BE2C (cell line): ENCODE results near the gene RAMP2.
"Not testable (repeated sequence)": the region's sequence is repeated elsewhere in the genome, so short reads cannot be mapped to it uniquely, and the experiment has no call there.

ENCODE experiments used
- DNase-seq: peaks from one replicate; pipeline ENCODE4 v3.0.0-alpha.2; 2020
- H3K27me3 ChIP-seq: fragments of 250-450 bp; sonication (Bioruptor Pico); 2 replicates; pipeline ENCODE4 v1.5.1; 2020; ENCODE audit warnings: mild to moderate bottlenecking
- H3K36me3 ChIP-seq: fragments of 250-450 bp; sonication (Bioruptor Pico); 2 replicates; pipeline ENCODE4 v1.5.1; 2020; ENCODE audit warnings: mild to moderate bottlenecking
- H3K4me1 ChIP-seq: fragments of 250-450 bp; sonication (Bioruptor Pico); 2 replicates; pipeline ENCODE4 v1.5.1; 2020
- H3K4me3 ChIP-seq: 2 replicates; pipeline ENCODE4 v1.5.1; 2011; ENCODE audit warnings: low read depth, low read length
- H3K9me3 ChIP-seq: fragments of 250-450 bp; sonication (Bioruptor Pico); 2 replicates; pipeline ENCODE4 v1.5.1; 2020
- CTCF ChIP-seq: IDR thresholded peaks from 2 replicates; pipeline ENCODE4 v1.5.1; 2012; ENCODE audit warnings: mild to moderate bottlenecking, low read depth, low read length

RAMP2 gene

GRCh38 chr17:42767512-42767911, 6.5 kb downstream of the RAMP2 start:
- no peaks in the 10 kb centered on the region; the same call in 1 of the 2 replicates for H3K27me3 ChIP-seq
- H3K36me3 ChIP-seq, result no peaks in the 10 kb centered on the region
- H3K4me3 ChIP-seq, result no peak overlapping the region
- TF ChIP-seq CTCF, result no peak
- H3K4me1 ChIP-seq, result peaks cover 8% of the 10 kb centered on the region
- no peak for DNase-seq
- H3K9me3 ChIP-seq, result no peaks in the 10 kb centered on the region

- DNase-seq, H3K4me3 ChIP-seq, H3K27me3 ChIP-seq, H3K9me3 ChIP-seq, H3K36me3 ChIP-seq, H3K4me1 ChIP-seq: not testable (repeated sequence)
These were observed 7.0 kb downstream of the RAMP2 start for GRCh38 chr17:42768006-42768405.

GRCh38 chr17:42769964-42770363, 8.9 kb downstream of the RAMP2 start:
- not testable (repeated sequence) for H3K4me1 ChIP-seq, H3K9me3 ChIP-seq, H3K36me3 ChIP-seq

GRCh38 chr17:42772945-42773289, 11.9 kb downstream of the RAMP2 start:
- TF ChIP-seq CTCF, result no peak
- no peak for DNase-seq
- Histone ChIP-seq H3K4me3 (peak overlapping the region; percentile 88), H3K36me3 (peaks cover 18% of the 10 kb centered on the region), H3K27me3 (no peaks in the 10 kb centered on the region; the same call in 1 of the 2 replicates), H3K4me1 (peaks cover 3% of the 10 kb centered on the region; the same call in 1 of the 2 replicates), H3K9me3 (no peaks in the 10 kb centered on the region)

More at GRCh38 chr17:42769964-42770363, 8.9 kb downstream of the RAMP2 start:
- H3K27me3 ChIP-seq, H3K4me3 ChIP-seq, DNase-seq: not testable (repeated sequence)

GRCh38 chr17:42773290-42774035, 12.4 kb downstream of the RAMP2 start, which contains the start of gene VPS25:
Gene VPS25 (plus strand): TSS chr17:42773449. CDS start chr17:42773476, 27 bp downstream.
- TF ChIP-seq CTCF, result peak; percentile 44
- H3K9me3 ChIP-seq, result no peaks in the 10 kb centered on the region
- H3K4me1 ChIP-seq, result peaks cover 3% of the 10 kb centered on the region; the same call in 1 of the 2 replicates
- H3K27me3 ChIP-seq, result no peaks in the 10 kb centered on the region; the same call in 1 of the 2 replicates
- DNase-seq, result peak; percentile 79
- H3K36me3 ChIP-seq, result peaks cover 18% of the 10 kb centered on the region
- peak within 1 kb of the TSS; percentile 88 for H3K4me3 ChIP-seq

- Histone ChIP-seq H3K9me3 (no peaks in the 10 kb centered on the region), H3K4me1 (peaks cover 3% of the 10 kb centered on the region; the same call in 1 of the 2 replicates), H3K4me3 (peak overlapping the region; percentile 88), H3K36me3 (peaks cover 18% of the 10 kb centered on the region), H3K27me3 (no peaks in the 10 kb centered on the region)
- no peak for DNase-seq
- no peak for TF ChIP-seq CTCF
These were observed 13.2 kb downstream of the RAMP2 start for GRCh38 chr17:42774066-42774745.

GRCh38 chr17:42775534-42776098, 14.6 kb downstream of the RAMP2 start:
- no peak for DNase-seq
- H3K4me3 ChIP-seq, result no peak overlapping the region

More at GRCh38 chr17:42775534-42776098, 14.6 kb downstream of the RAMP2 start:
- H3K27me3 ChIP-seq, result peaks cover 1% of the 10 kb centered on the region
- H3K4me1 ChIP-seq, result peaks cover 3% of the 10 kb centered on the region; the same call in 1 of the 2 replicates
- H3K36me3 ChIP-seq, result peaks cover 23% of the 10 kb centered on the region
- no peaks in the 10 kb centered on the region for H3K9me3 ChIP-seq
- TF ChIP-seq CTCF, result no peak
